Prostate gland (tissue), 2 donors: ENCODE measurements around the gene WFS1.

Experiments
- POLR2A ChIP-seq: fragments of 450-650 bp; IDR thresholded peaks from one replicate; pipeline ENCODE4 v1.6.1; 2016; ENCODE audit warnings: antibody characterized with exemption, mild to moderate bottlenecking
- POLR2AphosphoS5 ChIP-seq: sonication (generic); formaldehyde crosslinking; IDR thresholded peaks from one replicate; pipeline ENCODE4 v1.6.1; 2017; ENCODE audit warnings: antibody characterized with exemption
- TF ChIP-seq, protein P1 (sequence below), 4 experiments: fragments of 200-600 bp in 2 of 4; fragments of 450-650 bp in 2 of 4; sonication (generic) in 2 of 4; IDR thresholded peaks; 1 replicate in 3 of 4; 2 replicates in 1 of 4; pipeline ENCODE4 v1.5.1; 2016 to 2019; ENCODE audit warnings: antibody characterized with exemption in 4 of 4, mild to moderate bottlenecking in 2 of 4, moderate library complexity in 2 of 4

GRCh38 chr4:6345096-6345830, 75.6 kb downstream of the WFS1 start:
- TF ChIP-seq, protein P1, sequence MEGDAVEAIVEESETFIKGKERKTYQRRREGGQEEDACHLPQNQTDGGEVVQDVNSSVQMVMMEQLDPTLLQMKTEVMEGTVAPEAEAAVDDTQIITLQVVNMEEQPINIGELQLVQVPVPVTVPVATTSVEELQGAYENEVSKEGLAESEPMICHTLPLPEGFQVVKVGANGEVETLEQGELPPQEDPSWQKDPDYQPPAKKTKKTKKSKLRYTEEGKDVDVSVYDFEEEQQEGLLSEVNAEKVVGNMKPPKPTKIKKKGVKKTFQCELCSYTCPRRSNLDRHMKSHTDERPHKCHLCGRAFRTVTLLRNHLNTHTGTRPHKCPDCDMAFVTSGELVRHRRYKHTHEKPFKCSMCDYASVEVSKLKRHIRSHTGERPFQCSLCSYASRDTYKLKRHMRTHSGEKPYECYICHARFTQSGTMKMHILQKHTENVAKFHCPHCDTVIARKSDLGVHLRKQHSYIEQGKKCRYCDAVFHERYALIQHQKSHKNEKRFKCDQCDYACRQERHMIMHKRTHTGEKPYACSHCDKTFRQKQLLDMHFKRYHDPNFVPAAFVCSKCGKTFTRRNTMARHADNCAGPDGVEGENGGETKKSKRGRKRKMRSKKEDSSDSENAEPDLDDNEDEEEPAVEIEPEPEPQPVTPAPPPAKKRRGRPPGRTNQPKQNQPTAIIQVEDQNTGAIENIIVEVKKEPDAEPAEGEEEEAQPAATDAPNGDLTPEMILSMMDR (IDR thresholded peaks at IDR 0.05) = no peak
- TF ChIP-seq POLR2A (no peak), POLR2AphosphoS5 (no peak)
